ENCODE data around the gene TIRAP.

Gene TIRAP

DNA sequence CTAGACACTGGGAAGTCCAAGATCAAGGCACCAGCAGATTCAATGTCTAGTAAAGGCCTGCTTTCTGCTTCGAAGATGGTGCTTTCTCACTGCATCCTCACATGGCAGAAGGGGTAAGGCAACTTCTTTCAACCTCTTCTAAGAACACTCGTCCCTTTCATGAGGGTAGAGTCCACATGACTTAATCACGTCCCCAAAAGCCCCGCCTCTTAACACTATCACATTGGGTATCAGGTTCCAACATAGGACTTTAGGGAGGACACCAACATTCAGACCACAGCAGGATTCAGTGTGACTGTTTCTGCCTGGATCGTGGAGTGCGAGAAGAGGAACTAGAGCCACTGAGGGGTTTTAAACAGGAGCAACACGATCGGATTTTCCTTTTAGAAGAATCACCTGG is 3.7 kb upstream of the TIRAP start:
- H3K27me3 ChIP-seq, result no peaks in the 10 kb centered on the region
- no peaks in the 10 kb centered on the region for H3K9me3 ChIP-seq
- intact Hi-C loops (cut with DNase I; ENCODE audit: low total_unique reads), result no loop called here
- no peak overlapping the region for H3K27ac ChIP-seq
- no peak overlapping the region for H3K4me3 ChIP-seq
- peaks cover 21 to 38% (median 31%) of the 10 kb centered on the region in 3 donors for H3K36me3 ChIP-seq
- TF ChIP-seq CTCF (IDR thresholded peaks at IDR 0.05), result no peak
- H3K4me1 ChIP-seq, result peaks cover 0 to 18% (median 7%) of the 10 kb centered on the region in 4 donors
- DNase-seq, result no peak

DNA sequence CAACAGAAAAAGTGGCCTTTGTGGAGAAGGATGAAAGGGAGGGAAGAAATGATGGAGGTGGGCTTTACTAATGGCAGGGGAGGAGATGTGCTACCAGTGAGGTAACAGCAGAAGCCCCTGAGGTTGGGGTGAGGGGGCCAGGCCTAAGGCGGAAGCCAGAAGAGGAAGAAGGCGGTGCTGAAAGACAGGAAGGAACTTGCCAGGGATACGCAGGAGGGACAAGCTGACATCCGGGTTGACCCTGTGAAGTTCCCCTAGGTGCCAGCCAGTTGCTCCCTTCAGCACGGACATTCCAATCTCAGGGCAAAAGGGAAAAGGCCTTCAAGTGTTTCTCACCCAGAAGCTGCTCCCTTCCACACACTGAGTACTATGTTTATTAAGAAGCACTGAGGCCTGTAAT is 2.3 kb upstream of the TIRAP start:
- Histone ChIP-seq H3K36me3 (peaks cover 17 to 24% (median 19%) of the 10 kb centered on the region in 3 donors), H3K27ac (no peak overlapping the region), H3K4me3 (no peak overlapping the region), H3K27me3 (no peaks in the 10 kb centered on the region), H3K9me3 (no peaks in the 10 kb centered on the region), H3K4me1 (peaks cover 0 to 26% (median 7%) of the 10 kb centered on the region in 4 donors)
- intact Hi-C loops (cut with DNase I; ENCODE audit: low total_unique reads), result no loop called here
- no peak for DNase-seq
- TF ChIP-seq CTCF (IDR thresholded peaks at IDR 0.05), result no peak

- intact Hi-C loops (cut with DNase I; ENCODE audit: low total_unique reads), result no loop called here
- Histone ChIP-seq H3K27ac (peak overlapping the region in 1 of 2 donors; percentile 86), H3K4me3 (no peak overlapping the region), H3K9me3 (no peaks in the 10 kb centered on the region), H3K4me1 (peaks cover 0 to 26% (median 7%) of the 10 kb centered on the region in 4 donors), H3K36me3 (peaks cover 13 to 17% (median 14%) of the 10 kb centered on the region in 3 donors), H3K27me3 (no peaks in the 10 kb centered on the region)
- no peak for DNase-seq
- TF ChIP-seq CTCF (IDR thresholded peaks at IDR 0.05), result no peak
Observed at GRCh38 chr11:126281245-126281644, 1.6 kb upstream of the TIRAP start.

DNA sequence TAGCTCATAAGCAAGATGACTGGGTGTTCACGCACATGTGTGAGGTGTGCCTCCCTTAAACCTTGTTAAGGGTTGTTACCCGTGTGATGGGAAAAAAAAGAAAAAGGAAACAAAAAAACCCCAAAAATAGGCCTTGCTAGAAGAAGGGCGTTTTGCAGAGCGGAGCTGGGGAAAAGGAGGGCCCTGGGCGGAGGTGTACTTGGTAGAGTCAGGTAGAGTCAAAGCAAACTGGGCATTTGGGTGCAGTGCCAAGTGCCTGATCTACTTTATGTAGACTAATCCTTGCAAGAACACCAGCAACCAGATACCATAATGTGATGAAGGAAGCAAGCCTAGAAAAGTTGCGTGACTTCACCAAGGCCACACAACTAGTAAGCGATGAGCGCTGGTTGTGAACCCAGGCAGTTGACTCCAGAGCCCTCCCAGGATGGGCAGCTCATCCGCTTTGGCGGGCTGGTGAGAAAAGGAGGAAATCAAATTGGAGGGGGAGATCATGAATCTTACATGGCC is 1.2 kb upstream of the TIRAP start:
- no peak for TF ChIP-seq CTCF (IDR thresholded peaks at IDR 0.05)
- no peaks in the 10 kb centered on the region for H3K9me3 ChIP-seq
- H3K4me3 ChIP-seq, result peak overlapping the region in 1 of 2 donors; percentile 60
- H3K27me3 ChIP-seq, result no peaks in the 10 kb centered on the region
- DNase-seq, result peak in 1 of 2 donors; percentile 62
- peaks cover 0 to 26% (median 7%) of the 10 kb centered on the region in 4 donors for H3K4me1 ChIP-seq
- peaks cover 9 to 14% (median 11%) of the 10 kb centered on the region in 3 donors for H3K36me3 ChIP-seq
- peak overlapping the region; percentile 86 for H3K27ac ChIP-seq
- intact Hi-C loops (cut with DNase I; ENCODE audit: low total_unique reads), result no loop called here

GRCh38 chr11:126282361-126282735 is 545 bp upstream of the TIRAP start:
- H3K27ac ChIP-seq, result peak overlapping the region; percentile 86
- peaks cover 0 to 26% (median 7%) of the 10 kb centered on the region in 4 donors for H3K4me1 ChIP-seq
- peak overlapping the region; percentile 60 to 76 for H3K4me3 ChIP-seq
- peaks cover 4 to 14% (median 5%) of the 10 kb centered on the region in 3 donors for H3K36me3 ChIP-seq
- no peaks in the 10 kb centered on the region for H3K9me3 ChIP-seq
- no peaks in the 10 kb centered on the region for H3K27me3 ChIP-seq
- intact Hi-C loops (cut with DNase I; ENCODE audit: low total_unique reads), result no loop called here
- TF ChIP-seq CTCF (IDR thresholded peaks at IDR 0.05), result no peak
- DNase-seq, result peak; percentile 43 to 74

All from tibial artery (tissue), 4 donors.